Measurements from ENCODE around the gene AQP12A. TPM values are rescaled to one million over a fixed set of nuclear protein-coding genes. Genes with fewer than 3 reads are reported as not detected.
"Not testable (repeated sequence)": the region's sequence is repeated elsewhere in the genome, so short reads cannot be mapped to it uniquely, and the experiment has no call there.

The AQP12A gene
- polyA plus RNA-seq, 2 of the 4 experiments (the other 2 are of a cell fraction): not detected

DNA sequence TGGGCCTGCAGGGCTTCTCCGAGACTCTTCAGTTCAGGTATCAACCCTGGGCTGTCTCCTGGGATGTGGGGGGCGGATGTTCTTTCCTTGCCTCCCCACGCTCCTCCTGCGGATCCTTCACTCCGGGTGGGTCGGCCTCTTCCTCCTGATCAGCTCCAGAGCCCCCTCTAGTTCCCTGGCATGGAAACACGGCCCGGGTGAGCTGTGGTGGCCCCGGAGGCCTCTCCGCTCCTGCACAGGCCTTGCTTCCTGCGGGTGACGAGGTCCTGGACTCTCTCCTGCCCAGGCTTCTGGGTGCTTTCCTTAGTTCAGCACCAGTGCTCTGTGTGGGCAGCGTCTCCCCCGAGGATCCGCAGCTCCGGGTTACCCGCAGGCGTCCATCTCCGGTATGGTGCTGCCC lies 3.9 kb downstream of the AQP12A start:
- POLR2A ChIA-PET; H3K4me3 ChIP-seq; CTCF ChIA-PET; DNase-seq (ENCODE audit: low read depth in 1 of 2, low spot score in 1 of 2); H3K9me3 ChIP-seq; H3K4me1 ChIP-seq; H3K4me2 ChIP-seq; H3K27ac ChIP-seq; FAIRE-seq: not testable (repeated sequence)
- no CpG with 5 or more reads among the region's 19 CpGs for WGBS (ENCODE audit: missing lambda C conversion rate)
- ATAC-seq: peak in 1 of 2 experiments; percentile 8; a peak in 1 of 6 replicates

DNA sequence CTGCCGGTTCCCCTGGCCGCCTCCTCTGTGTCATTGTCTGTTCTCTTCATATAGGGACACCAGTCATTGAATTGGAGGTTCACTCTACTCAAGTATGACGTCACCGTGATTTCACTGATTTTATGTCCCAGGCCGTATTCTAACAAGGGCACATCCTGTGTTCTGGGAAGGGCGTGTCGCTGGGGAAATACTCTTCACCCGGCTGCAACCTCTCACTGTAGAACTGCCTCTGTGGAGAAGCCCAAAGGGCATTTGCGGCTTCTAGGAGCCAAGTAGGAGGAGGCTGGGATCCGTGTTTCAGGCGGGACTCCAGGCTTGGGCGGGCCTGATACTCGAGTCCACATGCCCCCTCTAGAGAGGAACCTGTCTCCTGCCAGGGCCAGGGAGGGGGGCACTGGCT lies 4.8 kb downstream of the AQP12A start:
- ATAC-seq; H3K4me3 ChIP-seq; H3K4me2 ChIP-seq; H3K4me1 ChIP-seq; H3K9me3 ChIP-seq; FAIRE-seq; H3K27ac ChIP-seq; DNase-seq (ENCODE audit: low read depth in 1 of 2, low spot score in 1 of 2); CTCF ChIA-PET; POLR2A ChIA-PET: not testable (repeated sequence)
- no CpG with 5 or more reads among the region's 13 CpGs for WGBS (ENCODE audit: missing lambda C conversion rate)

DNA sequence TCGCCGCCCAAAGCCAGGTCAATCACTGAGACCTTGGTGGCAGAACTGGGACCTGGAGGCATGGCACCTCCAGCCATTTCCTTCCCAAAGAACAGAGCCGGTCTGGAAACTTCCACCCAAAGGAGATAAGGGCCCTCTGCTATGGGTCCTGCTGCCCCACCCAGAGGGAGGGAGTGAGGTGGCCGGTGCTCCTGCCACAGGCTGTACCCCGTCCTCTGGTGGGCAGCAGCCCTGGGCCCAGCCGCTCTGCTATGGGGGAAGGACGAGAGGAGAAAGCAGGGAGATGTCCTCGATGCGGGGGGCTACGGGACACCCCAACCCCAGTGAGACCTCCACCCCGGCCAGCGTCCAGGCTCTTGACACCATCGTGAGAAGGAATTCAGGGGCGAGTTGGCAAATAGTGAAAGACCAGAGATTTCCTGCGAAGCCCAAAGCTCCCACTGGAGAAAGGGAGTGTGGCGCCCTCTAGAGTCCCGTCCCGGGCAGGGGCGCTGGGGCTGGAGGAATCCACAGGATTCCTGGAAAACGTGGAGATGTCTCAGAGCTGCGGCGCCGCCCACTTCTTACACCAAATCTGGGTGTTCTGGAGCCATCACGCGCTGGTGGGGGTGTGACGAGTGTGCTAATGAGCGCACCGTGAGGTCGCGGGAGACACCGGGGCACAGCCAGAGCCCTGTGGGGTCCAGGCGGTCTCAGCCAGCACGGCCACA lies 7.3 kb downstream of the AQP12A start:
- ATAC-seq: peak; percentile 32 to 84; a peak in 3 of 6 replicates
- CTCF ChIA-PET; POLR2A ChIA-PET; H3K9me3 ChIP-seq; H3K27ac ChIP-seq; DNase-seq (ENCODE audit: low read depth in 1 of 2, low spot score in 1 of 2); FAIRE-seq; H3K4me3 ChIP-seq; H3K4me2 ChIP-seq; H3K4me1 ChIP-seq: not testable (repeated sequence)
- WGBS (ENCODE audit: missing lambda C conversion rate): 87% methylated on average over 6 of the region's 33 CpGs

DNA sequence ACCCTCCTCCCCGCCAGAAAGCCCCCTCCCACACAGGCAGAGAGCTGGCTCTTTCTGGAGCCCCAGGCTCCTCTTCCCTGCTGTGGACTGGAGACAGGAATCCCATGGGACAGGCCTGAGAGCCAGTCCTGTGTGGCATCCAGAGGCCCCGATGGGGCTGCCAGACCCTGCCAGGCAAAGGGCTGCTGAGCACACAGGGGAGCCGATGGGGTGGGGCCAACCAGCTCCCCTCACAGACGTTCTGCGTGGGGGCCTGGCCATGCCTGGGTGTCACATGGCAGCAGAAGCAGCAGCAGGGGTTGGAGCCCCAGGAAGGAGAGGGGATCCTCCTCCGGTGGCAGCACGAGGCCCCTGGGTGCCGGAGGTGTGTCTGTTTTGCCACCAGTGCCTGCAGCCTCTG lies 8.2 kb downstream of the AQP12A start:
- not testable (repeated sequence) for ATAC-seq
- CTCF ChIA-PET: interaction anchor here (0.7 to 1.5 kb wide), 2 partner anchors 12 to 411 kb away, joined by 3 read pairs; no protein-coding TSS in a partner anchor

DNA sequence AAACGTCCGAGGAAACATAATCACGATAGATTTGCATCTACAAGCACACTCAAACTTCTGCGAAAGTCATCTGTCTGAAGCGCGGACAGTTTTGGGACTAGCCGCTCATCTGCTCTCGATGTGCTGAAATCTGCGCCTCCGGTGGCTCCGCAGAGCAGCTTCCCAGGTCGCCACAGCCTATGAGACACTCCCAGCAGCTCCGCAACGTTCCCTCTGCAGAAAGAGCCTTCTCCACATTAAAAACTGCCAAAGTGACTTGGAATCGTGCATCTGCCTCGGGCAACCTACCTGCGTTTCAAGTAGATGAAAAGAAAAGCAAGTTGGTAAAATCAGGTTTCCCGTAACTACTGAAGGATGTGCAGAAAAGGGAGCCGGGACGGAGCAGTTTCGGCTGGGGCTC lies 8.9 kb downstream of the AQP12A start:
- CTCF ChIA-PET: interaction anchor here (0.9 to 1.5 kb wide), 2 partner anchors 11 to 60 kb away, joined by 3 read pairs; no protein-coding TSS in a partner anchor
- H3K27ac ChIP-seq; DNase-seq (ENCODE audit: low read depth in 1 of 2, low spot score in 1 of 2); H3K4me1 ChIP-seq; POLR2A ChIA-PET; H3K4me2 ChIP-seq; FAIRE-seq; H3K4me3 ChIP-seq; H3K9me3 ChIP-seq; ATAC-seq: not testable (repeated sequence)
- WGBS (ENCODE audit: missing lambda C conversion rate): 71% methylated on average over 20 of the region's 21 CpGs

More for the DNA sequence above, 8.2 kb downstream of the AQP12A start:
- POLR2A ChIA-PET; H3K4me2 ChIP-seq; H3K27ac ChIP-seq; H3K9me3 ChIP-seq; H3K4me3 ChIP-seq; FAIRE-seq; H3K4me1 ChIP-seq; DNase-seq (ENCODE audit: low read depth in 1 of 2, low spot score in 1 of 2): not testable (repeated sequence)
- WGBS (ENCODE audit: missing lambda C conversion rate): 0% methylated on average over 1 of the region's 8 CpGs

DNA sequence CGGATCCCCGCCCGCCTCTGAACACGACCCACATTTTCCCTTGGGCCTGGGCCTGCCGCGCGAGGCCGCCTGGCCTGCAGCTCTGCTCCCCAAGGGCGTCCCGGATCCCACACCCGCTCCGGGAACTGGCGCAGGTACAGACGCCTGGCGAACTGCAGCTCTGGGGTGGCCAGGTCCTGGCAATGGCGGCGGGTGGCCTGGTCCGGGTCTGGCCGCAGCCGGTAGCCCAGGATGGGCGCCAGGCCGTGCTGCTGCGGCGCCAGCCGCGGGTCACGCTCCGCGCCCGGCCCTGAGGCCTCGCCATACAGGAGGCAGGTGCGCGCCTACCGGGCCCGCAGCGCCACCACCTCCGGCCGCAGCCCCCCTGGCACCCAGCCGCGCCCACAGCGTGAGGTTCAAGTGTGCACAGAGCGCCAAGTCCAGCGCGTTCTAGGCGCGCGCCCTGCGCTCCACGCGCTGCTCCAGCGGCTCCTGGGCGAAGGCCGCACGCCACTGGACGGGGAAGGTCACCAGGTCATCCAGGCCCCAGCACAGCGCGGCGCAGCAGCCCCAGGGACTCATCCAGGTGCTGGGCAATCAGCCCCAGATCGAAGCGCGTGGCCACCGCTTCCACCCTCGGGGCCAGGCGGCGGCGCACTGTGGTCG lies 9.5 kb downstream of the AQP12A start:
- Histone ChIP-seq H3K27ac (no peak overlapping the region), H3K4me2 (no peak overlapping the region), H3K9me3 (no peaks in the 10 kb centered on the region), H3K4me1 (no peaks in the 10 kb centered on the region), H3K4me3 (no peak overlapping the region)
- FAIRE-seq (no peak), ATAC-seq (no peak), DNase-seq (ENCODE audit: low read depth in 1 of 2, low spot score in 1 of 2) (no peak)
- CTCF ChIA-PET: interaction anchor here (0.9 to 1.5 kb wide), 2 partner anchors 11 to 60 kb away, joined by 3 read pairs; no protein-coding TSS in a partner anchor
- 89% methylated on average over 52 of the region's 67 CpGs for WGBS (ENCODE audit: missing lambda C conversion rate)
- POLR2A ChIA-PET: no interaction called here
- TF ChIP-seq, protein P1, sequence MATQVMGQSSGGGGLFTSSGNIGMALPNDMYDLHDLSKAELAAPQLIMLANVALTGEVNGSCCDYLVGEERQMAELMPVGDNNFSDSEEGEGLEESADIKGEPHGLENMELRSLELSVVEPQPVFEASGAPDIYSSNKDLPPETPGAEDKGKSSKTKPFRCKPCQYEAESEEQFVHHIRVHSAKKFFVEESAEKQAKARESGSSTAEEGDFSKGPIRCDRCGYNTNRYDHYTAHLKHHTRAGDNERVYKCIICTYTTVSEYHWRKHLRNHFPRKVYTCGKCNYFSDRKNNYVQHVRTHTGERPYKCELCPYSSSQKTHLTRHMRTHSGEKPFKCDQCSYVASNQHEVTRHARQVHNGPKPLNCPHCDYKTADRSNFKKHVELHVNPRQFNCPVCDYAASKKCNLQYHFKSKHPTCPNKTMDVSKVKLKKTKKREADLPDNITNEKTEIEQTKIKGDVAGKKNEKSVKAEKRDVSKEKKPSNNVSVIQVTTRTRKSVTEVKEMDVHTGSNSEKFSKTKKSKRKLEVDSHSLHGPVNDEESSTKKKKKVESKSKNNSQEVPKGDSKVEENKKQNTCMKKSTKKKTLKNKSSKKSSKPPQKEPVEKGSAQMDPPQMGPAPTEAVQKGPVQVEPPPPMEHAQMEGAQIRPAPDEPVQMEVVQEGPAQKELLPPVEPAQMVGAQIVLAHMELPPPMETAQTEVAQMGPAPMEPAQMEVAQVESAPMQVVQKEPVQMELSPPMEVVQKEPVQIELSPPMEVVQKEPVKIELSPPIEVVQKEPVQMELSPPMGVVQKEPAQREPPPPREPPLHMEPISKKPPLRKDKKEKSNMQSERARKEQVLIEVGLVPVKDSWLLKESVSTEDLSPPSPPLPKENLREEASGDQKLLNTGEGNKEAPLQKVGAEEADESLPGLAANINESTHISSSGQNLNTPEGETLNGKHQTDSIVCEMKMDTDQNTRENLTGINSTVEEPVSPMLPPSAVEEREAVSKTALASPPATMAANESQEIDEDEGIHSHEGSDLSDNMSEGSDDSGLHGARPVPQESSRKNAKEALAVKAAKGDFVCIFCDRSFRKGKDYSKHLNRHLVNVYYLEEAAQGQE (IDR thresholded peaks at IDR 0.05): no peak
- TF ChIP-seq JUNB (IDR thresholded peaks at IDR 0.05) (no peak), HEYL (CRISPR knock-in tag; IDR thresholded peaks at IDR 0.05) (no peak), ZNF302 (CRISPR knock-in tag; IDR thresholded peaks at IDR 0.05) (no peak), GATA3 (IDR thresholded peaks at IDR 0.05; ENCODE audit: borderline replicate concordance) (no peak), CHD4 (IDR thresholded peaks at IDR 0.05; ENCODE audit: borderline replicate concordance) (no peak), RNF2 (IDR thresholded peaks at IDR 0.05; ENCODE audit: borderline replicate concordance, low read depth) (no peak), SREBF2 (IDR thresholded peaks at IDR 0.05) (no peak), HDAC2 (IDR thresholded peaks at IDR 0.05) (no peak), NFE2L2 (conservative IDR thresholded peaks at IDR 0.05; ENCODE audit: low read length) (no peak), NR3C1 (IDR thresholded peaks at IDR 0.05) (no peak)
- TF ChIP-seq, protein P2, sequence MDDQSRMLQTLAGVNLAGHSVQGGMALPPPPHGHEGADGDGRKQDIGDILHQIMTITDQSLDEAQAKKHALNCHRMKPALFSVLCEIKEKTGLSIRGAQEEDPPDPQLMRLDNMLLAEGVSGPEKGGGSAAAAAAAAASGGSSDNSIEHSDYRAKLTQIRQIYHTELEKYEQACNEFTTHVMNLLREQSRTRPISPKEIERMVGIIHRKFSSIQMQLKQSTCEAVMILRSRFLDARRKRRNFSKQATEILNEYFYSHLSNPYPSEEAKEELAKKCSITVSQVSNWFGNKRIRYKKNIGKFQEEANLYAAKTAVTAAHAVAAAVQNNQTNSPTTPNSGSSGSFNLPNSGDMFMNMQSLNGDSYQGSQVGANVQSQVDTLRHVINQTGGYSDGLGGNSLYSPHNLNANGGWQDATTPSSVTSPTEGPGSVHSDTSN (IDR thresholded peaks at IDR 0.05): no peak
- TF ChIP-seq, protein P3, sequence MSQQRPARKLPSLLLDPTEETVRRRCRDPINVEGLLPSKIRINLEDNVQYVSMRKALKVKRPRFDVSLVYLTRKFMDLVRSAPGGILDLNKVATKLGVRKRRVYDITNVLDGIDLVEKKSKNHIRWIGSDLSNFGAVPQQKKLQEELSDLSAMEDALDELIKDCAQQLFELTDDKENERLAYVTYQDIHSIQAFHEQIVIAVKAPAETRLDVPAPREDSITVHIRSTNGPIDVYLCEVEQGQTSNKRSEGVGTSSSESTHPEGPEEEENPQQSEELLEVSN (IDR thresholded peaks at IDR 0.05; ENCODE audit: borderline replicate concordance, low read depth): no peak
